Measurements from ENCODE around the gene PLXDC2.

GRCh38 chr10:19777806-19778205 is 38.4 kb upstream of the PLXDC2 start:
- TF ChIP-seq CTCF (IDR thresholded peaks at IDR 0.05): no peak
- TF ChIP-seq EZH2 (IDR thresholded peaks at IDR 0.05; ENCODE audit: borderline replicate concordance, insufficient read depth, low read depth, low read length, poor library complexity, severe bottlenecking): no peak

All from B cell (primary cell).